GM23338 (cell line): ENCODE results near the gene TNS1. TPM values are rescaled to one million over a fixed set of nuclear protein-coding genes. Genes with fewer than 3 reads are reported as not detected.

Experiments
- ATAC-seq: fragments of 200-7000 bp; cut with Tn5 transposase; 3 replicates; pipeline ENCODE4 v1.9.1; 2020
- DNase-seq: peaks from one replicate; pipeline ENCODE4 v3.0.0-alpha.2; 2015; ENCODE audit warnings: low spot score
- H2AFZ ChIP-seq: fragments of 200-600 bp; sonication (generic); 2 replicates; pipeline ENCODE4 v1.8.0; 2016; ENCODE audit warnings: antibody characterized with exemption, mild to moderate bottlenecking, moderate library complexity
- H3F3A ChIP-seq: fragments of 200-600 bp; sonication (generic); replicated peaks from 2 replicates; pipeline ENCODE4 v1.8.0; 2017; ENCODE audit warnings: antibody characterized with exemption, mixed run types, low read depth
- H3K27ac ChIP-seq: fragments of 200-600 bp; sonication (generic); 2 replicates; pipeline ENCODE4 v1.6.1; 2016; ENCODE audit warnings: low read depth
- H3K27me3 ChIP-seq: fragments of 200-600 bp; sonication (generic); 2 replicates; pipeline ENCODE4 v1.8.0; 2016; ENCODE audit warnings: mild to moderate bottlenecking, mixed run types, moderate library complexity; ENCODE audit not compliant: insufficient read depth
- H3K36me3 ChIP-seq: fragments of 200-600 bp; sonication (generic); 2 replicates; pipeline ENCODE4 v1.8.0; 2016; ENCODE audit warnings: mild to moderate bottlenecking; ENCODE audit not compliant: insufficient read depth
- H3K4me1 ChIP-seq: fragments of 200-600 bp; sonication (generic); 2 replicates; pipeline ENCODE4 v1.8.0; 2016; ENCODE audit warnings: mild to moderate bottlenecking, moderate library complexity; ENCODE audit not compliant: insufficient read depth
- H3K4me2 ChIP-seq: fragments of 200-600 bp; sonication (generic); 2 replicates; pipeline ENCODE4 v1.7.1; 2017; ENCODE audit warnings: mixed run types
- H3K4me3 ChIP-seq: fragments of 200-600 bp; sonication (generic); 2 replicates; pipeline ENCODE4 v1.6.1; 2016; ENCODE audit warnings: mixed run types
- H3K79me2 ChIP-seq: fragments of 200-600 bp; sonication (generic); replicated peaks from 2 replicates; pipeline ENCODE4 v1.8.0; 2017; ENCODE audit warnings: mild to moderate bottlenecking; ENCODE audit not compliant: insufficient read depth
- H3K9me2 ChIP-seq: fragments of 200-600 bp; sonication (generic); 2 replicates; pipeline ENCODE4 v1.8.0; 2017; ENCODE audit not compliant: insufficient read depth
- H4K20me1 ChIP-seq: fragments of 200-600 bp; sonication (generic); replicated peaks from 2 replicates; pipeline ENCODE4 v1.8.0; 2017; ENCODE audit warnings: mild to moderate bottlenecking; ENCODE audit not compliant: insufficient read depth
- H3K27ac Mint-ChIP-seq: 2 replicates; pipeline ENCODE4 v1.8.0; 2020; ENCODE audit warnings: inconsistent platforms, mild to moderate bottlenecking, moderate library complexity, mixed read lengths
- H3K27me3 Mint-ChIP-seq: 3 replicates; pipeline ENCODE4 v1.8.0; 2022; ENCODE audit warnings: low read depth, mild to moderate bottlenecking, moderate library complexity, mixed read lengths, inconsistent platforms; ENCODE audit not compliant: insufficient read depth, poor library complexity
- H3K36me3 Mint-ChIP-seq: 3 replicates; pipeline ENCODE4 v1.8.0; 2021; ENCODE audit warnings: low read depth, mild to moderate bottlenecking, inconsistent platforms, moderate library complexity, mixed read lengths
- H3K4me1 Mint-ChIP-seq: 3 replicates; pipeline ENCODE4 v1.8.0; 2020; ENCODE audit warnings: mild to moderate bottlenecking, inconsistent platforms, mixed read lengths
- H3K4me3 Mint-ChIP-seq: 3 replicates; pipeline ENCODE4 v1.8.0; 2021; ENCODE audit warnings: moderate library complexity, mild to moderate bottlenecking, inconsistent platforms, mixed read lengths
- H3K9me3 Mint-ChIP-seq: 3 replicates; pipeline ENCODE4 v1.8.0; 2020; ENCODE audit warnings: moderate library complexity, mild to moderate bottlenecking, inconsistent platforms, mixed read lengths
- CREB1 ChIP-seq: fragments of 250-450 bp; sonication (Bioruptor Pico); IDR thresholded peaks from 2 replicates; pipeline ENCODE4 v1.5.0; 2020; ENCODE audit warnings: low read depth, mild to moderate bottlenecking, moderate library complexity
- EZH2 ChIP-seq: fragments of 200-600 bp; sonication (generic); IDR thresholded peaks from one replicate; pipeline ENCODE4 v1.8.0; 2017; ENCODE audit warnings: antibody characterized with exemption, mild to moderate bottlenecking, low read depth; ENCODE audit not compliant: unreplicated experiment
- EZH2phosphoT487 ChIP-seq: fragments of 200-600 bp; sonication (generic); IDR thresholded peaks from one replicate; pipeline ENCODE4 v1.8.1; 2018; ENCODE audit warnings: antibody characterized with exemption; ENCODE audit not compliant: unreplicated experiment
- JUNB ChIP-seq: IDR thresholded peaks from one replicate; pipeline ENCODE4 v1.6.1; 2016; ENCODE audit warnings: antibody characterized with exemption; ENCODE audit not compliant: unreplicated experiment
- NANOG ChIP-seq: IDR thresholded peaks from 2 replicates; pipeline ENCODE4 v1.6.1; 2016; ENCODE audit warnings: antibody characterized with exemption, borderline replicate concordance
- POLR2AphosphoS5 ChIP-seq: IDR thresholded peaks from 2 replicates; pipeline ENCODE4 v1.6.1; 2016; ENCODE audit warnings: antibody characterized with exemption, low read depth
- STAT1 ChIP-seq: IDR thresholded peaks from one replicate; pipeline ENCODE4 v1.6.1; 2016; ENCODE audit warnings: antibody characterized with exemption; ENCODE audit not compliant: unreplicated experiment
- ZNF114 ChIP-seq: fragments of 250-450 bp; sonication (Bioruptor Pico); IDR thresholded peaks from 2 replicates; pipeline ENCODE4 v1.5.0; 2020; ENCODE audit warnings: mild to moderate bottlenecking, moderate library complexity
- ZNF331 ChIP-seq: fragments of 250-450 bp; sonication (Bioruptor Pico); IDR thresholded peaks from 2 replicates; pipeline ENCODE4 v1.5.0; 2020; ENCODE audit warnings: low read depth, mild to moderate bottlenecking, moderate library complexity
- polyA plus RNA-seq: library from polyadenylated mRNA; unstranded; fragments of >200 nt; fragmentation: Nextera tagmentation; extraction: Ambion mirVana; gene quantifications from 2 replicates; pipeline ENCODE4 v1.2.1, GENCODE V29; 2016
- total RNA-seq: library from RNA; depleted of rRNA; stranded (reverse); fragments of >200 nt; shearing (Covaris generic); gene quantifications from 2 replicates; pipeline ENCODE4 v1.2.3, GENCODE V29; 2014
- TF ChIP-seq, protein P1 (sequence below), 2 experiments: fragments of 200-600 bp in 1 of 2; sonication (generic) in 1 of 2; conservative IDR thresholded peaks; 2 replicates each; pipeline versions ENCODE4 v1.5.1 to v1.6.1; 2016 to 2017; ENCODE audit warnings: antibody characterized with exemption in 2 of 2, low read depth in 2 of 2, mild to moderate bottlenecking in 2 of 2, moderate library complexity in 1 of 2
- TF ChIP-seq, protein P2 (sequence below): IDR thresholded peaks from one replicate; pipeline ENCODE4 v1.6.1; 2018; ENCODE audit warnings: antibody characterized with exemption; ENCODE audit not compliant: unreplicated experiment
- TF ChIP-seq, protein P3 (sequence below): IDR thresholded peaks from 2 replicates; pipeline ENCODE4 v1.6.1; 2016; ENCODE audit warnings: antibody characterized with exemption

TNS1 gene
- total and polyA plus RNA-seq, 2 experiments from 2014 or later, result 2.0 to 7.4 TPM

DNA sequence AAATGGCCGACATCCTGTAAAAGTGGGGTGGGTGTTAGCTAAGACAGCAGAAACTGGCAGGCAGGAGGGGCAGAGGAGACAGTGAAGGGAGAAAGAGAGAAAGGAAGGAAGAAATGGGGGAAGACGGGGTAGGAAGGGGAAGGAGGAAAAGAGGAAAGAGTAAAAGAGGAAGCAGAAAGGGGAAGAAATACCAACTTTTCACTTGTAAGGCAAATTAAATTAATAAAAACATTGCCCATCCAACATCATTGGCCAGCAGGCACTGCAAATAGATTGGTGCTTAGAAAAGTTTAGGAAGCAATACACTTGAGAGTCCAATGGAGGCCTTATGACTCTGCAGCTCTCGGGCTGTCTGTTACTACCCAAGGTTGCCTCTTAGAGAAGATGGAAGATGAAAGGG is 116.7 kb downstream of the TNS1 start (continued):
- no peak for TF ChIP-seq EZH2phosphoT487
- TF ChIP-seq, protein P1, sequence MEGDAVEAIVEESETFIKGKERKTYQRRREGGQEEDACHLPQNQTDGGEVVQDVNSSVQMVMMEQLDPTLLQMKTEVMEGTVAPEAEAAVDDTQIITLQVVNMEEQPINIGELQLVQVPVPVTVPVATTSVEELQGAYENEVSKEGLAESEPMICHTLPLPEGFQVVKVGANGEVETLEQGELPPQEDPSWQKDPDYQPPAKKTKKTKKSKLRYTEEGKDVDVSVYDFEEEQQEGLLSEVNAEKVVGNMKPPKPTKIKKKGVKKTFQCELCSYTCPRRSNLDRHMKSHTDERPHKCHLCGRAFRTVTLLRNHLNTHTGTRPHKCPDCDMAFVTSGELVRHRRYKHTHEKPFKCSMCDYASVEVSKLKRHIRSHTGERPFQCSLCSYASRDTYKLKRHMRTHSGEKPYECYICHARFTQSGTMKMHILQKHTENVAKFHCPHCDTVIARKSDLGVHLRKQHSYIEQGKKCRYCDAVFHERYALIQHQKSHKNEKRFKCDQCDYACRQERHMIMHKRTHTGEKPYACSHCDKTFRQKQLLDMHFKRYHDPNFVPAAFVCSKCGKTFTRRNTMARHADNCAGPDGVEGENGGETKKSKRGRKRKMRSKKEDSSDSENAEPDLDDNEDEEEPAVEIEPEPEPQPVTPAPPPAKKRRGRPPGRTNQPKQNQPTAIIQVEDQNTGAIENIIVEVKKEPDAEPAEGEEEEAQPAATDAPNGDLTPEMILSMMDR (conservative IDR thresholded peaks at IDR 0.05; ENCODE audit: low read depth in 2 of 2), result no peak
- TF ChIP-seq EZH2, result no peak
- no peak for TF ChIP-seq ZNF114
- TF ChIP-seq POLR2AphosphoS5, result no peak

DNA sequence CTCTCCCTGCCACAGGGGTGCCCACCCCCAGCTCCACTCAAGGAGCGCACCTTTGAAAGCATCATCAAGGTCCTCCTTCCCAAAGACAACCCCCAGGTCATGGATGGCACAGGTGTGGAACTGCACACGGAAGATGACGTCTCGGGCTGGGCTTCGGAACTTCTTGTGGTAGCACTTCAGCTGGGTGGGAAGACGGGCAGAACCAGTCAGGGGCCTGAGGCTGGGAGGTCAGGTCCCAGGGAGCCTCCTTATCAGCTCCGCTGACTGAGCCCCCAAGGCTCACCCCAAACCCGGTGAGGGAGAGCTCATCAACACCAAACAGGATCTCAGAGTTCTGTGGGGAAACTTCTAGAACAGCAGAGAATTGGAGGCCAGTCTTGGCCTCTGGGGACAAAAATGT is 117.8 kb downstream of the TNS1 start:
- H3K36me3 ChIP-seq, result no peaks in the 10 kb centered on the region
- TF ChIP-seq, protein P1 (conservative IDR thresholded peaks at IDR 0.05; ENCODE audit: low read depth in 2 of 2), result no peak
- TF ChIP-seq EZH2phosphoT487 (no peak), NANOG (no peak), ZNF114 (no peak), STAT1 (no peak), ZNF331 (CRISPR knock-in tag) (no peak), CREB1 (CRISPR knock-in tag) (no peak), POLR2AphosphoS5 (no peak), JUNB (no peak)
- TF ChIP-seq, protein P2, sequence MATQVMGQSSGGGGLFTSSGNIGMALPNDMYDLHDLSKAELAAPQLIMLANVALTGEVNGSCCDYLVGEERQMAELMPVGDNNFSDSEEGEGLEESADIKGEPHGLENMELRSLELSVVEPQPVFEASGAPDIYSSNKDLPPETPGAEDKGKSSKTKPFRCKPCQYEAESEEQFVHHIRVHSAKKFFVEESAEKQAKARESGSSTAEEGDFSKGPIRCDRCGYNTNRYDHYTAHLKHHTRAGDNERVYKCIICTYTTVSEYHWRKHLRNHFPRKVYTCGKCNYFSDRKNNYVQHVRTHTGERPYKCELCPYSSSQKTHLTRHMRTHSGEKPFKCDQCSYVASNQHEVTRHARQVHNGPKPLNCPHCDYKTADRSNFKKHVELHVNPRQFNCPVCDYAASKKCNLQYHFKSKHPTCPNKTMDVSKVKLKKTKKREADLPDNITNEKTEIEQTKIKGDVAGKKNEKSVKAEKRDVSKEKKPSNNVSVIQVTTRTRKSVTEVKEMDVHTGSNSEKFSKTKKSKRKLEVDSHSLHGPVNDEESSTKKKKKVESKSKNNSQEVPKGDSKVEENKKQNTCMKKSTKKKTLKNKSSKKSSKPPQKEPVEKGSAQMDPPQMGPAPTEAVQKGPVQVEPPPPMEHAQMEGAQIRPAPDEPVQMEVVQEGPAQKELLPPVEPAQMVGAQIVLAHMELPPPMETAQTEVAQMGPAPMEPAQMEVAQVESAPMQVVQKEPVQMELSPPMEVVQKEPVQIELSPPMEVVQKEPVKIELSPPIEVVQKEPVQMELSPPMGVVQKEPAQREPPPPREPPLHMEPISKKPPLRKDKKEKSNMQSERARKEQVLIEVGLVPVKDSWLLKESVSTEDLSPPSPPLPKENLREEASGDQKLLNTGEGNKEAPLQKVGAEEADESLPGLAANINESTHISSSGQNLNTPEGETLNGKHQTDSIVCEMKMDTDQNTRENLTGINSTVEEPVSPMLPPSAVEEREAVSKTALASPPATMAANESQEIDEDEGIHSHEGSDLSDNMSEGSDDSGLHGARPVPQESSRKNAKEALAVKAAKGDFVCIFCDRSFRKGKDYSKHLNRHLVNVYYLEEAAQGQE, result no peak
- TF ChIP-seq, protein P3, sequence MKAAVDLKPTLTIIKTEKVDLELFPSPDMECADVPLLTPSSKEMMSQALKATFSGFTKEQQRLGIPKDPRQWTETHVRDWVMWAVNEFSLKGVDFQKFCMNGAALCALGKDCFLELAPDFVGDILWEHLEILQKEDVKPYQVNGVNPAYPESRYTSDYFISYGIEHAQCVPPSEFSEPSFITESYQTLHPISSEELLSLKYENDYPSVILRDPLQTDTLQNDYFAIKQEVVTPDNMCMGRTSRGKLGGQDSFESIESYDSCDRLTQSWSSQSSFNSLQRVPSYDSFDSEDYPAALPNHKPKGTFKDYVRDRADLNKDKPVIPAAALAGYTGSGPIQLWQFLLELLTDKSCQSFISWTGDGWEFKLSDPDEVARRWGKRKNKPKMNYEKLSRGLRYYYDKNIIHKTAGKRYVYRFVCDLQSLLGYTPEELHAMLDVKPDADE, result no peak

More for the DNA sequence above, 117.8 kb downstream of the TNS1 start:
- Histone ChIP-seq H2AFZ (no peak overlapping the region), H3K4me3 (no peak overlapping the region), H4K20me1 (no peaks in the 10 kb centered on the region), H3F3A (no peaks in the 10 kb centered on the region), H3K27me3 (no peaks in the 10 kb centered on the region), H3K9me2 (no peaks in the 10 kb centered on the region), H3K4me1 (no peaks in the 10 kb centered on the region), H3K4me2 (no peak overlapping the region), H3K79me2 (no peaks in the 10 kb centered on the region), H3K27ac (no peak overlapping the region)
- H3K4me3 Mint-ChIP-seq, result no peak overlapping the region
- no peaks in the 10 kb centered on the region for H3K36me3 Mint-ChIP-seq
- H3K27me3 Mint-ChIP-seq, result peaks cover 12% of the 10 kb centered on the region
- peaks cover 7% of the 10 kb centered on the region; the same call in 2 of the 3 replicates for H3K4me1 Mint-ChIP-seq
- H3K9me3 Mint-ChIP-seq, result no peaks in the 10 kb centered on the region
- no peak for ATAC-seq
- no peak for DNase-seq
- no peak overlapping the region; the same call in 1 of the 2 replicates for H3K27ac Mint-ChIP-seq
